ENCODE measurements around the gene KDM4B. TPM values are rescaled to one million over a fixed set of nuclear protein-coding genes. Genes with fewer than 3 reads are reported as not detected.

KDM4B gene
- total and polyA plus RNA-seq, 2 donors from 2014 or later = 6.6 to 35.7 TPM

- FAIRE-seq (no peak), DNase-seq (no peak)
- no peak for TF ChIP-seq CTCF (IDR thresholded peaks at IDR 0.05; ENCODE audit: borderline replicate concordance, extremely low read depth, insufficient read depth)
- intact Hi-C loops (cut with DNase I) = no loop called here
- Histone ChIP-seq H3K27me3 (ENCODE audit: control insufficient read depth, insufficient read depth, low read length) (no peaks in the 10 kb centered on the region), H3K4me1 (ENCODE audit: control insufficient read depth in 2 of 3, insufficient read depth in 2 of 3, low read depth in 1 of 3, low read length in 3 of 3) (peaks cover 0 to 8% (median 3%) of the 10 kb centered on the region in 3 donors), H3K36me3 (ENCODE audit: control insufficient read depth in 2 of 3, insufficient read depth in 3 of 3, low read length in 3 of 3) (peaks cover 0 to 7% (median 6%) of the 10 kb centered on the region in 3 donors), H3K4me3 (ENCODE audit: low read length in 3 of 3) (no peak overlapping the region), H3K9ac (ENCODE audit: low read length in 3 of 3) (no peak overlapping the region), H3K27ac (ENCODE audit: low read depth in 2 of 2, low read length in 2 of 2) (no peak overlapping the region), H3K9me3 (ENCODE audit: control insufficient read depth in 2 of 3, insufficient read depth in 1 of 3, low read length in 3 of 3) (no peaks in the 10 kb centered on the region)
Observed at GRCh38 chr19:5108866-5109265, 140.0 kb downstream of the KDM4B start.

GRCh38 chr19:5109560-5109959 lies 140.6 kb downstream of the KDM4B start:
- DNase-seq (no peak), FAIRE-seq (no peak)
- no peak for TF ChIP-seq CTCF (IDR thresholded peaks at IDR 0.05; ENCODE audit: borderline replicate concordance, extremely low read depth, insufficient read depth)
- Histone ChIP-seq H3K27ac (ENCODE audit: low read depth in 2 of 2, low read length in 2 of 2) (no peak overlapping the region), H3K9ac (ENCODE audit: low read length in 3 of 3) (no peak overlapping the region), H3K4me1 (ENCODE audit: control insufficient read depth in 2 of 3, insufficient read depth in 2 of 3, low read depth in 1 of 3, low read length in 3 of 3) (peaks cover 0 to 8% (median 5%) of the 10 kb centered on the region in 3 donors), H3K4me3 (ENCODE audit: low read length in 3 of 3) (no peak overlapping the region), H3K9me3 (ENCODE audit: control insufficient read depth in 2 of 3, insufficient read depth in 1 of 3, low read length in 3 of 3) (no peaks in the 10 kb centered on the region), H3K27me3 (ENCODE audit: control insufficient read depth, insufficient read depth, low read length) (no peaks in the 10 kb centered on the region), H3K36me3 (ENCODE audit: control insufficient read depth in 2 of 3, insufficient read depth in 3 of 3, low read length in 3 of 3) (peaks cover 0 to 7% (median 6%) of the 10 kb centered on the region in 3 donors)
- intact Hi-C loops (cut with DNase I) = no loop called here

GRCh38 chr19:5110546-5110945 lies 141.6 kb downstream of the KDM4B start:
- Histone ChIP-seq H3K9ac (ENCODE audit: low read length in 3 of 3) (no peak overlapping the region), H3K4me1 (ENCODE audit: control insufficient read depth in 2 of 3, insufficient read depth in 2 of 3, low read depth in 1 of 3, low read length in 3 of 3) (peaks cover 0 to 3% (median 0%) of the 10 kb centered on the region in 3 donors), H3K27ac (ENCODE audit: low read depth in 2 of 2, low read length in 2 of 2) (no peak overlapping the region), H3K27me3 (ENCODE audit: control insufficient read depth, insufficient read depth, low read length) (no peaks in the 10 kb centered on the region), H3K9me3 (ENCODE audit: control insufficient read depth in 2 of 3, insufficient read depth in 1 of 3, low read length in 3 of 3) (no peaks in the 10 kb centered on the region), H3K36me3 (ENCODE audit: control insufficient read depth in 2 of 3, insufficient read depth in 3 of 3, low read length in 3 of 3) (peaks cover 0 to 7% (median 6%) of the 10 kb centered on the region in 3 donors), H3K4me3 (ENCODE audit: low read length in 3 of 3) (no peak overlapping the region)
- intact Hi-C loops (cut with DNase I) = no loop called here
- FAIRE-seq (no peak), DNase-seq (no peak)
- no peak for TF ChIP-seq CTCF (IDR thresholded peaks at IDR 0.05; ENCODE audit: borderline replicate concordance, extremely low read depth, insufficient read depth)

GRCh38 chr19:5111051-5111450 lies 142.1 kb downstream of the KDM4B start:
- Histone ChIP-seq H3K4me1 (ENCODE audit: control insufficient read depth in 2 of 3, insufficient read depth in 2 of 3, low read depth in 1 of 3, low read length in 3 of 3) (peaks cover 0 to 3% (median 0%) of the 10 kb centered on the region in 3 donors), H3K36me3 (ENCODE audit: control insufficient read depth in 2 of 3, insufficient read depth in 3 of 3, low read length in 3 of 3) (peaks cover 0 to 7% (median 6%) of the 10 kb centered on the region in 3 donors)

More at GRCh38 chr19:5111051-5111450, 142.1 kb downstream of the KDM4B start:
- H3K4me3 ChIP-seq (ENCODE audit: low read length in 3 of 3) = no peak overlapping the region
- no peak for TF ChIP-seq CTCF (IDR thresholded peaks at IDR 0.05; ENCODE audit: borderline replicate concordance, extremely low read depth, insufficient read depth)
- FAIRE-seq (no peak), DNase-seq (no peak)
- no peak overlapping the region for H3K9ac ChIP-seq (ENCODE audit: low read length in 3 of 3)
- intact Hi-C loops (cut with DNase I) = no loop called here
- H3K27ac ChIP-seq (ENCODE audit: low read depth in 2 of 2, low read length in 2 of 2) = no peak overlapping the region
- no peaks in the 10 kb centered on the region for H3K9me3 ChIP-seq (ENCODE audit: control insufficient read depth in 2 of 3, insufficient read depth in 1 of 3, low read length in 3 of 3)
- H3K27me3 ChIP-seq (ENCODE audit: control insufficient read depth, insufficient read depth, low read length) = no peaks in the 10 kb centered on the region
